Esophagus squamous epithelium (tissue), 5 donors: Measurements from ENCODE around the gene DGKQ. TPM values are rescaled to one million over a fixed set of nuclear protein-coding genes. Genes with fewer than 3 reads are reported as not detected.

Experiments used
- DNase-seq: peaks from one replicate; lab custom pipeline; 2025; lab: John Stamatoyannopoulos, UW
- H3K27ac ChIP-seq, 4 donors: fragments of 200-600 bp; sonication (generic); one replicate each; pipeline ENCODE4 v1.5.1; 2016 to 2019; ENCODE audit warnings: mild to moderate bottlenecking in 1 of 4
- H3K27me3 ChIP-seq, 4 donors: fragments of 200-600 bp; sonication (generic); 1 replicate in 3 of 4; 2 replicates in 1 of 4; pipeline versions ENCODE4 v1.5.1 to v1.6.0; 2017 to 2021; ENCODE audit warnings: antibody characterized with exemption in 1 of 4
- H3K36me3 ChIP-seq, 3 donors: fragments of 200-600 bp; sonication (generic); one replicate each; pipeline ENCODE4 v1.5.1; 2016 to 2019
- H3K4me1 ChIP-seq, 3 donors: fragments of 200-600 bp; sonication (generic); one replicate each; pipeline ENCODE4 v1.5.1; 2017 to 2019
- H3K4me3 ChIP-seq, 4 donors: fragments of 200-600 bp; sonication (generic); 1 replicate in 3 of 4; 2 replicates in 1 of 4; pipeline ENCODE4 v1.5.1; 2016 to 2019; ENCODE audit warnings: mild to moderate bottlenecking in 2 of 4, moderate library complexity in 1 of 4
- H3K9me3 ChIP-seq, 3 donors: fragments of 200-600 bp; sonication (generic); one replicate each; pipeline ENCODE4 v1.5.1; 2016 to 2019
- POLR2A ChIP-seq, 4 donors: fragments of 450-650 bp; IDR thresholded peaks; one replicate each; pipeline ENCODE4 v1.6.1; 2017; ENCODE audit warnings: antibody characterized with exemption in 4 of 4, mild to moderate bottlenecking in 4 of 4, moderate library complexity in 3 of 4
- WGBS, 2 donors: methylation state at CpG; one replicate each; pipeline ENCODE4 v1.1.5; 2018; 5-methylcytosine and 5-hydroxymethylcytosine counted together
- intact Hi-C: fragments of 100-400 bp; cut with DNase I; formaldehyde crosslinking; loops from one replicate; pipeline ENCODE4 v1.15.0; 2022
- total RNA-seq, 4 donors: library from RNA; depleted of rRNA; stranded (reverse); fragments of >200 nt; gene quantifications; one replicate each; pipeline ENCODE4 v1.1.0, GENCODE V29; 2016
- TF ChIP-seq, protein P1 (sequence below), 6 experiments: fragments of 450-650 bp in 4 of 6; fragments of 200-600 bp in 2 of 6; sonication (generic) in 2 of 6; IDR thresholded peaks; one replicate each; pipeline ENCODE4 v1.5.1; 2016 to 2019; ENCODE audit warnings: antibody characterized with exemption in 6 of 6, mild to moderate bottlenecking in 4 of 6, moderate library complexity in 4 of 6
- donor health status: DM: yes; HTN: yes; CAD: no.

The DGKQ gene
- total RNA-seq, 4 donors from 2014 or later: 9.5 to 12.0 (median 10.7) TPM

- peaks cover 4 to 23% (median 16%) of the 10 kb centered on the region in 3 donors for H3K4me1 ChIP-seq
- H3K4me3 ChIP-seq: peak overlapping the region in 2 of 4 donors; percentile 7 to 49
- no peak overlapping the region for H3K27ac ChIP-seq
- 40 to 63% methylated on average over 5 to 6 of the region's 63 CpGs for whole genome bisulfite sequencing, 2 donors
- H3K27me3 ChIP-seq: peaks cover 23 to 97% (median 28%) of the 10 kb centered on the region in 4 donors
- TF ChIP-seq, protein P1, sequence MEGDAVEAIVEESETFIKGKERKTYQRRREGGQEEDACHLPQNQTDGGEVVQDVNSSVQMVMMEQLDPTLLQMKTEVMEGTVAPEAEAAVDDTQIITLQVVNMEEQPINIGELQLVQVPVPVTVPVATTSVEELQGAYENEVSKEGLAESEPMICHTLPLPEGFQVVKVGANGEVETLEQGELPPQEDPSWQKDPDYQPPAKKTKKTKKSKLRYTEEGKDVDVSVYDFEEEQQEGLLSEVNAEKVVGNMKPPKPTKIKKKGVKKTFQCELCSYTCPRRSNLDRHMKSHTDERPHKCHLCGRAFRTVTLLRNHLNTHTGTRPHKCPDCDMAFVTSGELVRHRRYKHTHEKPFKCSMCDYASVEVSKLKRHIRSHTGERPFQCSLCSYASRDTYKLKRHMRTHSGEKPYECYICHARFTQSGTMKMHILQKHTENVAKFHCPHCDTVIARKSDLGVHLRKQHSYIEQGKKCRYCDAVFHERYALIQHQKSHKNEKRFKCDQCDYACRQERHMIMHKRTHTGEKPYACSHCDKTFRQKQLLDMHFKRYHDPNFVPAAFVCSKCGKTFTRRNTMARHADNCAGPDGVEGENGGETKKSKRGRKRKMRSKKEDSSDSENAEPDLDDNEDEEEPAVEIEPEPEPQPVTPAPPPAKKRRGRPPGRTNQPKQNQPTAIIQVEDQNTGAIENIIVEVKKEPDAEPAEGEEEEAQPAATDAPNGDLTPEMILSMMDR (IDR thresholded peaks at IDR 0.05): no peak
- no peak for TF ChIP-seq POLR2A (IDR thresholded peaks at IDR 0.05)
- H3K36me3 ChIP-seq: no peaks in the 10 kb centered on the region
- intact Hi-C loops: no loop called here
- DNase-seq: no peak
- peaks cover 0 to 3% (median 0%) of the 10 kb centered on the region in 3 donors for H3K9me3 ChIP-seq
Observed at GRCh38 chr4:1003271-1004070, 30.1 kb upstream of the DGKQ start.

DNA sequence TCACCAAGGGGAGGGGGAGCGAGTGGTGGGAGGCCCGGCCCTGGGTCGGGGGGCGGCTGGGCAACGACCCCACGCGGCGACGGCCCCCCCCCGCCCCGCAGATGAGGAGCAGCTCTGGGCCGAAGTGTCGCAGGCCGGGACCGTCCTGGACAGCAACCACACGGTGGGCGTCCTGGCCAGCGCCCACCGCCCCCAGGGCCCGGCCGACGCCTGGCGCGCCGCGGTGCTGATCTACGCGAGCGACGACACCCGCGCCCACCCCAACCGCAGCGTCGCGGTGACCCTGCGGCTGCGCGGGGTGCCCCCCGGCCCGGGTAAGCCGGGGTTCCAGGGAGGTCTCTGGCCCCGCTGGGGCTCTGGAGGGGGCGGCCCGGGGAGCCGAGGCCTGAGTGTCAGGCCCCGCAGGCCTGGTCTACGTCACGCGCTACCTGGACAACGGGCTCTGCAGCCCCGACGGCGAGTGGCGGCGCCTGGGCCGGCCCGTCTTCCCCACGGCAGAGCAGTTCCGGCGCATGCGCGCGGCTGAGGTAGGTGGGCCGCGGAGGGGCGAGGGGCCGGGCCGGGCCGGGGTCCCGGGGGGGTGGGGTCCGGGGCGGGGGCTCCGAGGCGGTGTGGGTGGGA is 29.4 kb upstream of the DGKQ start:
- peaks cover 8 to 30% (median 21%) of the 10 kb centered on the region in 3 donors for H3K4me1 ChIP-seq
- H3K27me3 ChIP-seq: peaks cover 26 to 97% (median 31%) of the 10 kb centered on the region in 4 donors
- peak overlapping the region in 2 of 4 donors; percentile 7 to 49 for H3K4me3 ChIP-seq
- no peaks in the 10 kb centered on the region for H3K36me3 ChIP-seq
- no peak for DNase-seq
- H3K9me3 ChIP-seq: peaks cover 0 to 3% (median 0%) of the 10 kb centered on the region in 3 donors
- H3K27ac ChIP-seq: no peak overlapping the region
- intact Hi-C loops: no loop called here
- WGBS, 2 donors: no CpG with 5 or more reads among the region's 75 CpGs
- no peak for TF ChIP-seq POLR2A (IDR thresholded peaks at IDR 0.05)
- TF ChIP-seq, protein P1 (IDR thresholded peaks at IDR 0.05): no peak

DNA sequence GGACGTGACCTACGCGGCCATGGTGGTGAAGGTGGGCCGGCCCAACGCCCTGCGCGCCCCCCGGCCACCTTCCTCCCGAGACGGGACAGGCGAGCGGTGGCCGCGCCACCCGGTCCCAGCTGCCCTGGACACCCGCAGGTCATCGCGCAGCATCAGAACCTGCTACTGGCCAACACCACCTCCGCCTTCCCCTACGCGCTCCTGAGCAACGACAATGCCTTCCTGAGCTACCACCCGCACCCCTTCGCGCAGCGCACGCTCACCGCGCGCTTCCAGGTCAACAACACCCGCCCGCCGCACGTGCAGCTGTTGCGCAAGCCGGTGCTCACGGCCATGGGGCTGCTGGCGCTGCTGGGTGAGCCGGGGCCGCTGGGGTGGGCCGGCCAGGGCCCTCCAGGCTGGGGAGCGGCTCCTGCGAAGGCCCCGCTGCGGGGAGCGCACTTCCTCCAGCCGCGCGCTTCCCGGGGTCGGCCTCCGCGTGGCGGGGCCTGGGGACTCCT is 28.8 kb upstream of the DGKQ start:
- TF ChIP-seq POLR2A (IDR thresholded peaks at IDR 0.05): no peak
- TF ChIP-seq, protein P1 (IDR thresholded peaks at IDR 0.05): no peak
- Histone ChIP-seq H3K36me3 (no peaks in the 10 kb centered on the region), H3K9me3 (peaks cover 0 to 3% (median 0%) of the 10 kb centered on the region in 3 donors), H3K27me3 (peaks cover 26 to 99% (median 33%) of the 10 kb centered on the region in 4 donors), H3K4me3 (peak overlapping the region in 2 of 4 donors; percentile 7 to 49), H3K4me1 (peaks cover 11 to 36% (median 26%) of the 10 kb centered on the region in 3 donors), H3K27ac (no peak overlapping the region)
- no CpG with 5 or more reads among the region's 54 CpGs for WGBS, 2 donors
- no peak for DNase-seq
- intact Hi-C loops: no loop called here

GRCh38 chr4:1001561-1002130 is 28.3 kb upstream of the DGKQ start:
- Histone ChIP-seq H3K4me3 (peak overlapping the region in 1 of 4 donors; percentile 49), H3K27me3 (peaks cover 26 to 99% (median 33%) of the 10 kb centered on the region in 4 donors), H3K9me3 (no peaks in the 10 kb centered on the region), H3K4me1 (peaks cover 11 to 41% (median 28%) of the 10 kb centered on the region in 3 donors), H3K27ac (no peak overlapping the region), H3K36me3 (no peaks in the 10 kb centered on the region)
- DNase-seq: no peak
- intact Hi-C loops: no loop called here
- TF ChIP-seq, protein P1 (IDR thresholded peaks at IDR 0.05): no peak
- no peak for TF ChIP-seq POLR2A (IDR thresholded peaks at IDR 0.05)
- WGBS, 2 donors: 41 to 62% methylated on average over 5 to 23 of the region's 48 CpGs
